SW480 (cell line): ENCODE results near the gene ANKRD33B.
"Not testable (repeated sequence)": the region's sequence is repeated elsewhere in the genome, so short reads cannot be mapped to it uniquely, and the experiment has no call there.

Experiments used
- DNase-seq: peaks from one replicate; pipeline ENCODE4 v3.0.0-alpha.2; 2016; ENCODE audit warnings: low spot score

Gene ANKRD33B

GRCh38 chr5:10620346-10620745, 56.5 kb downstream of the ANKRD33B start:
- no peak for DNase-seq

DNA sequence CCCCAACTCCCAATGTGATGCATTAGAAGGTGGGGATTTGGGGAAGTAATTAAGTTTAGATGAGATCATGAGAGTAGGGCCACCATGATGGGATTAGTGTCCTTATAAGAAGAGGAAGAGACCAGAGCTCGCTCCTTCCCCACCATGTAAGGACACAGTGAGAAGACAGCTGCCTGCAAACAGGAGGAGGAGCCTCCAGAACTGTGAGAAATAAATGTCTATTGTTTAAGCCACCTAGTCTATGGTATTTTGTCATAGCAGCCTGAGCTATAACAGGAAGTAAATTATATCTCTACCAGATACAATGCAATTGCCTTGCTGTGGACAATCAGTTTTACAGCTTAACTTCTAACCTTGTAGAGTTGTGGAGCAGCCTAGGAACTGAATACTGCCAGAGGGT, 58.0 kb downstream of the ANKRD33B start:
- DNase-seq = peak; percentile 32

DNA sequence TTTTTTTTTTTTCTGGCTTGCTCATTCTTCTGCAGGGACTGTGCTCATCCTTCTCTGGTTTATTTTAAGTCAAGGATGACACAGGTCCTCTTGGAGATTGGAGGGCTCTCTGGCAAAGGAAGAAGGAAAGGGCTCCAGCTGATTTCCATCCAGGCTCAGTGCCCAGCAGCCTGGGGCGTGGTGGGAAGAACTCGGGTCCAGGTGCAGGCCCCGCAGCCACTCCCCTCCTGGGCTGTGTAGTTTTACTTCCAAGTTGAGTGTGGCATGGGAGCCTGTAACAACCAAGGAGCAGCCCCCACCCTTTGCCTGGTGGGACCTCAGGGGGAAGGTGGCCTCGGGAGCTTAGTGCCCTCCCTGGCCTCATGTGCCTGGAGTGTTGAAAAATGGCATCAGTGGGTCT, 58.9 kb downstream of the ANKRD33B start:
- DNase-seq = no peak

GRCh38 chr5:10623305-10623910, 59.5 kb downstream of the ANKRD33B start:
- no peak for DNase-seq

DNA sequence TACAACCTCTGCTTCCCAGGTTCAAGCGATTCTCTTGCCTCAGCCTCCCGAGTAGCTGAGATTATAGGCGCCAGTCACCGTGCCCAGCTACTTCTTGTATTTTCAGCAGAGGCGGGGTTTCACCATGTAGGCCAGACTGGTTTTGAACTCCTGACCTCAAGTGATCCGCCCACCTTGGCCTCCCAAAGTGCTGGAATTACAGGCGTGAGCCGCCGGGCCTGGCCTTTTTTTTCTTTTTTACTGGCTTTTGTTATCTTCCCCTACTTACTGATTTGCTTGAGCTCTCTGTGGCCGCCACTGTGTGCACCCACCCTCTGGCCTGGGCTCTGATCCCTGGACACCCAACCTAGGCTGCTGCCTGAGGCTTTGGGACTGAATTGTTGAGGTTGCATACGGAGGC, 60.3 kb downstream of the ANKRD33B start:
- no peak for DNase-seq

GRCh38 chr5:10624679-10625078, 60.8 kb downstream of the ANKRD33B start:
- DNase-seq = no peak

DNA sequence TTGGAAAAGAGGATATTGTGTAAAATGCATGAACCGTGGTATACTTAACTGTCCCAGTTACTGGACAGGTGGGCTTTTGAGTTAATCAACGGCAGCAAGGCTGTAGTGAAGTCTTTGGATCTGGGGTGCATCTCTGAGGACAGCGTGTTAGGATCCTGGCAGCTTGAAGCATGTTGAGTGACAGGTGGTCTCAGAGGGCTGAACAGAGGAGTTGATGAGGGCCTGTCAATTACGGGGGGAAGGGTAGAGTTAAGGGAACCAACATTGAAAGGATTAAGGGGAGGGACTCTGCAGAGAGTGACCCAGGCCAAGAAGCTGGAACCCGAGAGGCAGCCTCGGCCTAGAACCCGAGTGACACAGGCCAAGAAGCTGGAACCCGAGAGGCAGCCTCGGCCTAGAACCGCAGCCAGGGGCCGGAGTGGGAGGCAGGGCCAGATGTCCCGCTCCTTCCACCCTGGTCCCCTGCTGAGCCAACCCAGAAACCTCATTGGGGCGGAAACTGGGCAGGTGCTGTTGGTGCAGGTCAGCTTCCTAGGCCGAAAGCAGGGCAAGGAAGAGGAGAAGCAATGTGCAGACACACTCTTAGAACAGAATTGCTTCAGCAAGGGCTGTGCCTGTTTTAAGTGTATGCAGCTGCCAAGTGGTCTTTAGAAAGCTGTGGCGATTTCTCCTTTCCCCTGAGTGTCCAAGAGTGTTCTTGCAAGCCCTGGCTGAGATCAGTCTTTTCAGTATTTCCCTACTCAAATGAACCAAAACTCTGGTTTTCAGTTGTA, 62.0 kb downstream of the ANKRD33B start:
- DNase-seq = no peak

DNA sequence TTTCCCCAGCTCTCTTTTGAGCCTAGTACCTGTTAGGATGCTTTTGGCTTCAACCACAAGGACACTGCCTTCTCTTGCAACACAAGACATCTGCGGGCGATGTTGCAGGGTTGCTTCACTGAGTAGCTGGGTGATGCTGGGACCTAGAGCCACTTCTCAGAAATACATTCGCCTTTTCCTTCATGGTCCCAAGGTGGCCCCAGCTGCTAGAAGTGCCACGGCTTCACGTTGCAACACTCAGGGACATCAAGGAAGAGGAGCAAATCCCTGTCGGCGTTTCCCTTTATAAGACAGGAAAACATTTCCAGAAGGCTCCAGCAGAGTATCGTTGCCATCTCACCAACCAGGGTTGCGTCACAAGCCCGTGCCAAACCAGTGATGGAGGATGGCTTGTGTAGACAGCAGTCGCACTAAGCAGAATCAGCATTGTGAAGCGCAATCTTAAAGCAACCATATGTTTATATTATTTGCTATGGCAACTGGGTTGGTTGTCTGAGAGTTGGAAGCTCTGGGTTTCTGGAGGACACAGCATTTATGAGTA, 62.7 kb downstream of the ANKRD33B start:
- DNase-seq = no peak

- DNase-seq = no peak
Observed at GRCh38 chr5:10627160-10627701, 63.4 kb downstream of the ANKRD33B start.

DNA sequence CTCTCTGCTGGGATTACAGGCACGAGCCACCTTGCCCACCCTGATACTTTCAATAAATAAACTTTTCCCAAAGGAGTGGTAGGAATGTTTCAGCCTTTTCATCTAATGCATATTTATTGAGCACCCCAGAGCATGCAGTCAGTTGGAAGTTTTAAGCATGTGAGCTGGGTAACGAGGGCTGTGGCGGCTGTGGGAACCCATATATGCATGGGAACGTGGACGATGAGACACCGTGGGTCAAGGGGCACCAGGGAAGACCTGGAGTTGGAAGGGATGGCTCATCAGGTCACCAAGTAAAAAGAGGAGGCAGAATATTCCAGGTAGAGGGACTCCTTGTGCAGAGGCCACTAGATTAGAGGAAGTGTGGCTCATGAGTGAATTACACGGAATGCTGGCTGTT, 64.7 kb downstream of the ANKRD33B start:
- no peak for DNase-seq

GRCh38 chr5:10629682-10630081, 65.8 kb downstream of the ANKRD33B start:
- DNase-seq = no peak

GRCh38 chr5:10630126-10630525, 66.3 kb downstream of the ANKRD33B start:
- no peak for DNase-seq

GRCh38 chr5:10630744-10631143, 66.9 kb downstream of the ANKRD33B start:
- DNase-seq = not testable (repeated sequence)

GRCh38 chr5:10631316-10631996, 67.6 kb downstream of the ANKRD33B start:
- no peak for DNase-seq

DNA sequence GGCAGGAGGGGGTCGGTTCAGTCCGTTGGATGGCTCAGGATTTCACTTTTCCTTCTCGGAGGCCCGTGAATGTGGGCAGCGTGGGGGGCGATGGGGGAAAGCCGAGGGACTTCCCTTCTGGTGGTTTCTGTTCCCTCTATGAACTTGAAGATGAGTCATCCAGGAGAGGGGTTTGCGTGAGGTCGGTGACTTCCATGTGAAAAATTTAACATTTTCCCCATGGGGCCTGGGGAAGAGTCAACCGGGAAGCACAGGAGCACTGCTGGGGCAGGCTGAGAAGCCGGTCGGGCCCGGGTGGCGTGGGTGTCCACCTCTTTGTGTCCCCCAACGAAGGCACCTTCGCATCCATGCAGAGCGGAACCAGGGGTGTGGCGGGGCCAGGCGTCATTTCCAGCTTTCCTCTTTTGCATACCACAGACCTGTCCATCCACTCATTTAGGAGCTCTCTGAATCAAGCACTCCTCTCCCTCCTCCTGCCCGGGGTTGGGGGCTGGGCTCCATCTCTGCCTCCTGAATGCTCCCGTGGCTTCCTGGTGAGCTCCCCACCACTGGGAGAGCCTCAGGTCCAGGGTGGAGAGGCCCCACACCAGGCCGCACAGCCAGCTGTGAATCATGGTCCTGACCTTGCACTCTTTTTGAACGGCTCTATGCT, 68.4 kb downstream of the ANKRD33B start:
- no peak for DNase-seq

GRCh38 chr5:10633271-10634049, 69.6 kb downstream of the ANKRD33B start:
- no peak for DNase-seq

DNA sequence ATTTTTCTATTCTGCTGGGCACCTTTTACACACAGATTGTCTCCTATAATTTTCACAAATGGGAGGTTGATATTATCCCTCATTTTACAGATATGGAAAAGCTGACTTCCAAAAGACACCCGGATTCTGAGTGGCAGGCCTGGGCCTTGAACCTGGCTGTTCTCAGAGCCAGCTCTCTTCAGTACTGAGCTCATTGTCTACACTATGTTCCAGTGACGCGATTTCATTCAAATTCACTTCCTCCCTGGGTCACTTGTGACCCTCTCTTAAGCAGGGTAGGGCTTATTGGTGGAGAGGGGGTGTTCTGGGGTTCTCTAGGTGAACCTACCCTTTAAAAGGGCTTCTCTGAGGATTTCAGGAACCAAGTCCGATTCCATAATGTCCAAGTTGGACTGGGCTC, 70.2 kb downstream of the ANKRD33B start:
- DNase-seq = no peak

- DNase-seq = no peak
Observed at GRCh38 chr5:10634562-10634961, 70.7 kb downstream of the ANKRD33B start.

DNA sequence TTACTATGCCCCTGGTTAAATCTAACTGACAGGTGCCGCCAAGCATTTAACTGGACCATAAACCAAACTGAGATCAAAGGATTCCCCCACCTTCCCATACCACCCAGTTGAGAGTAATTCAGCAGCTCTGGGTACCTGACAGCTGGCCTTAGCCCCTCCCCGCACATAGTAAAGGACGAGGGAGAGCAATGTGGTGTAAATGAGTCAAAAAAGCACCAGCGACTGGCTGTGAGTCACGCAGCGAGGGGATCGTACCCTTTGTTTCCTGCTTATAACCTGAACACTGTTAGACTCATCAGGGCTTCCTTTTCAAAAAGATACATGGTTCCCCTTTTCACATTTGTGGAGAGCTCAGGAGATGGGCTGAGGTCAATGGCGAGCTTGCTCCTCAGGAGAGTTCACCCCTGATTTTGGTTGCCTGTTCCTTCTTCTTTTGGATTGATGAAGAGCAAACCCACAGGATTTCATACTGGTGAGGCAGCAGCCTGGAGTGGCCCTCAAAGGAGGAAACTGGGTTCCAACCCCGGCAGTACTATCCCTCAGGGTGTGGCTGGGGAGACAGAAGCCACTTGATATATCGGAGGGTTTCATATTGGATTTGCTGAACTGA, 71.5 kb downstream of the ANKRD33B start:
- peak; percentile 94 for DNase-seq

DNA sequence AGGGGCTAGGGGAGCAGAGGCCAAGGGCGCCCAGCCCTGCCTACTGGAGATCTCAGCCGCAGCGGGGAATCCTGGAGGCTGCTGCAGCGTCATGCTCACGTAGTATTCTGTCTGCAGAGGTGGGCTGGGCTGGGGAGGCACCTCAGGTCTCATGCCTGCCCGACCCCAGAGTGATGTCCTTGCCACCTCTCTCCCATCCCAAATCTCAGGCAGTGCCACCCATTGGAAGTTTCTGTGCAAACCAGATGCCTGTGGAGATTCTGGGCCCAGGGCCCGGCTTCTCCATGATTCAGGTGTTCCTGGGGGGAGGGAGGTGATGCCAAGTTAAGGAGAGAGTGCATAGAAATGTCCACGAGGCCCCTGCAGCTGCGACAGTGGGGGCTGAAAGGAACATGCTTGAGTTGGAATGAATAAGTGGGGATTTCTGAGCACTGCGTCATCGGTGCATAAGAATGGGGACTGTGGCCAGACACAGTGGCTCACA, 72.0 kb downstream of the ANKRD33B start:
- no peak for DNase-seq
